A549 treated with AZD9567 at 1 μM for 4 hours (cell line): ENCODE measurements around the gene STAT1. TPM values are rescaled to one million over a fixed set of nuclear protein-coding genes. Genes with fewer than 3 reads are reported as not detected.

ENCODE experiments used
- total RNA-seq: library from RNA; stranded (reverse); fragments of 200-300 nt; extraction: Qiagen RNA extraction; gene quantifications from 5 replicates; pipeline ENCODE4 v1.2.3, GENCODE V29; 2022; ENCODE audit not compliant: insufficient read depth

Gene STAT1
- 53.5 to 62.2 TPM (median 56.2 TPM) in 5 replicates for total RNA-seq

DNA sequence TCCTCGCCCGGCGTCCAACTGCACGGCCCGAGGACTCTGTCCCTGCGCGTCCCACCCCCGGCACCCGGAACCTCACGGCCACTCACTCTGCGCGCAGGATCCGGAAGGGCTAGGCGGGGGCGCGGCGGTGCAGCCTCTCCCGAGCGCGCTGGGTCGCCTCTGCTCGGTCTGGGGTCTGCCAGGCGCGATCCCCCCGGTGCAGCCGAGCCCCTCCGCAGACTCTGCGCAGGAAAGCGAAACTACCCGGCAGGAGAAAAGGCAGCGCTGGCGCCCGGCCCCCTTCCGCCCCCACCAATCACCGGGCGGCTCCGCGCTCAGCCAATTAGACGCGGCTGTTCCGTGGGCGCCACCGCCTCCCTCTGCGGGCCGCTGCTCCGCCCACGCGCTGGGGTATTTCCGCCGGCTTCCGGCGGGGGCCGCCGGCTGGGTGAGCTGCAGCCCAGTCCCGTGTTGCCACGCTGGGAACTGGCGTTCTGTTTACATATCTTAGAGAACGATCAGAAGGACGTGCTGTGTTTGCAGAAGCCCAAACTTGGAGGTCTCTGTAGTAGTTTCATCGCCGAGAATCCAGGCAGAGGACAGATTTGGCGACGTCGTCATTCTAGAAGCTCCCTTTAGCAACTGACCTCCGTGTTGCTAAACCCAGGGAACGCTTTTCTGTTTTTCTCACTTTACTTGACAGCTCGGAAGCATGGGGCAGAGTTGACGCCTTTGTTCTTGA, at the start of gene STAT1:
TSS of gene STAT1 (minus strand) at position 240 of the 721 bp plus-strand sequence. CDS start 4,168 bp downstream, outside the sequence.

Other genes with a start within 250 kb of the STAT1 start
- 112 to 190 TPM (median 116 TPM) in 5 replicates for gene GLS, start 133.3 kb downstream of the STAT1 start, total RNA-seq
- 2.8 to 3.4 TPM (median 3.1 TPM) in 5 replicates for gene STAT4, start 136.8 kb upstream of the STAT1 start, total RNA-seq
- 44.0 to 62.6 TPM (median 44.6 TPM) in 5 replicates for gene MYO1B, start 231.2 kb upstream of the STAT1 start, total RNA-seq